ENCODE data around the gene PACSIN2.

Gene PACSIN2

DNA sequence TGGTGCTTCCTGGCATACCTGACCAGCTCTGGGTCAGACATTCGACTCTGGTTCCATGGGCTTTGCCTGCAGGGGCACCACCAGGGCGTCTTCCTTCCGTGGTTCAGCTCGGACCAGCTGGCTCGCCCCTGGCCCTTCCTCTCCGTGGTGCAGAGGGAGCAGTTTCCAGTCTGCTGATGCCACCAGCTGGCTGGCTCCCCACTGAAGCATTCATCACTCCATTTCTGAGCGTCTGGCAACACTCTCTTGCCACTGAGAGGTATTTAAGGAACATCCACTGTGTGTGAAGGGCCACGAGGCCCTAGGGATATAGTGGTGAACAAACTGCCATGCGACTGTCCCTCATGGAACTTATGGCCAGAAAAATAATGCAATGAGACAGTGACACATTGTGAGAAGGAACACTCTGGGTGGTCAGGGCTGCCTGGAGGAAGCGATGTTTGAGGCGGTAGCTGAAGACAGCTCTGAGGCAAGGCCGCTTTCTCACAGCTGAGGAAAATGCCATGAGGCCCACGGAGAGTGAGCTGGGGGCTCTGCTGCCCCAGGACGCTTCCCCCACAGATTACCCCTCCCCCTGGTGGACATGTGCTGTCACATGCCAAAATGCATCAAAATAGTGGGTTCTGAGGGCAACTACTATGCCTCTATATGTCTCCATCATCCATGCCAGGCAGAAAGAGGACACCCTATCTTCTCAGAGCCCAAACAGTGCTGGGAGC is 113.0 kb downstream of the PACSIN2 start:
- DNase-seq: no peak

DNA sequence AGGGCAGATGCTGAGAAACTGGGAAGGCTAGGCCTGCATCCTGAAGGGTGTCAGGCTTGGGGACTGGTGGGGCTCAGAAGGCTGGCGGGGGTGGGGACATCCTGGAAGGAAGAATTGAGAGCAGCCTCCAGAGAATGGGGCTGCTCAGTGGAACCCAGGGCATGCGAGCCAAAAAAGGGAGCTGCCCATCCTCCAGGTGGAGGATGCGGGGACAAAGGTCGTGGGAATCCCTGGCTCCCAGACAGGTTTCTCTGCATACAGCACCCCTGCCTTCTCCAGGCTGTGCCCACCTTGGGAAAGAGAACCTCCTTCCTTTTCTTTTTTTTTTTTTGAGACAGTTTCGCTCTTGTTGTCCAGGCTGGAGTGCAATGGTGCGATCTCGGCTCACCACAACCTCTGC is 117.0 kb downstream of the PACSIN2 start:
- DNase-seq: no peak

DNA sequence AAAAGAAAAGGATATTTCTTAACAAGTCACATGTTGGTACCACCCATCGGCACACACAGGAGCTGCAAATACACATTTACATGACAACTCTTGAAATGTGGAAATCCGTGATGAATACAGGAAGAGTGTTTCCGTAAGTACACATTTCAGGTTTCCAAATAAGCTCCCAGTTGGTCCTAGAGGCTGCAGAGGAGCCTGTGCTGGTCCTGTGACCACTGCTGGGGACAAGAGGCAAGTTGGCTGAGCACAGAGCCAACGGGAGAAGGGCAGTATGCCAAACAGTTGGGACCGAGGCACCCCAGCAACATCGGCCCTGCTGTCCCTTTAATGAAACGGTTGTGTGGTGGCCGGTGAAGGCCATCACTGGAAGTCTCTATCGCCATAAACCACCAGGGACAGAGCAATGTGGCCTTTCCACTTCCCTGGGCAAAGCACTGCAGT is 119.4 kb downstream of the PACSIN2 start:
- no peak for DNase-seq

DNA sequence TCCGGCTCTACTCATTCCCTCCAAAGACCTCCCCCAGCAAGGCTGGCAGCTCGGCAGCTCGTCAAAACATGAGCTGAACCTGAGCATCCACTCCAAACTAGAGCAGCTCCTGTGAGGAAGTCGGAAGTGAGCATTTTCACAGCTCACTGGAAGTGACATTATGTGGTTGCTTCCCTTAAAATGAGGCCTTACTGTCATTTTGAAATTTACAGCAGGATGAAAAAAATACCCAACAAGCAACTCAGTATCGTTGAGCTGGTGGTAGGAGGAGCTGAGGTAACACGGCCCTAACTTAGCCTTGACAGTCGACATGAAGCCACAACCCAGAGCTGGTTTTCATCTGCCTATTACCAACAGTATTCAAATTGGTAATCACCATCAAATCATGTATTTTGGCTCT is 119.9 kb downstream of the PACSIN2 start:
- DNase-seq: no peak

DNA sequence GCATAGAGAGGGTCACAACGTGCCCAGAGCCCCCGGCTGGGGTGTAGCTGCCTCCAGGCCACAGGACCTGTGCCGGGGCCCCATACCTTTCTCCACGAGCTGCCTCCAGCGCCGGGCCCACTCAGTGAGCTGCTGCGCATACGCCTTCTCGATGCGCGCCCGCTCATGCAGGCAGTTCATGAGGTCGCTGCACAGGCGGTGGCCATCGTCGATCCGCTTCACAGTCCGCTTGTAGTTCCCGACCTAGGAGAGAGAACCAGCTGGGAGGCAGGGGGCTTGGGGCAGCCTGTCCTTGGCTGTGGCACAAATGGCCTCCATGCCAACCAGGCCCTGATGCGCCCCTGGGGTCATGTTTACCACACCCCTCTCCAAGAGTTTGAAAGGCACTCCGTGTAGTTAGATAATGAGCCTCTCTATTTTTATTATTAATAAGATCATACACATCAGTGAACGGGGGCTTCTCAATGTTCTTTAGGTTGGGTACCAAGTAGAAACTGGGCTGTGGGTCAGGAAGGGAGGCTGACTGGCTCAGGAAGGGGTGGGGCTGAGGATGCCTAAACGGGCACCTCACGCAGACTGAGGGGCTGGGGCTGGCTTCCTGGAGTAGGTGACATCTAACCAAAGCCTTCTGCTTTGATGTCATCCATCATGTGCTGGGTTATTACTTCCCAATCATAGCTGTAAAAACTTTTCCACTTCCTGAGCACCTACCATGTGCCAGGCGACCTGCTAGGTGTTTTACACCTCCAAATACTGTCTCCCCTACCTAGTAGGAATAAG is 121.4 kb downstream of the PACSIN2 start:
- no peak for DNase-seq

DNA sequence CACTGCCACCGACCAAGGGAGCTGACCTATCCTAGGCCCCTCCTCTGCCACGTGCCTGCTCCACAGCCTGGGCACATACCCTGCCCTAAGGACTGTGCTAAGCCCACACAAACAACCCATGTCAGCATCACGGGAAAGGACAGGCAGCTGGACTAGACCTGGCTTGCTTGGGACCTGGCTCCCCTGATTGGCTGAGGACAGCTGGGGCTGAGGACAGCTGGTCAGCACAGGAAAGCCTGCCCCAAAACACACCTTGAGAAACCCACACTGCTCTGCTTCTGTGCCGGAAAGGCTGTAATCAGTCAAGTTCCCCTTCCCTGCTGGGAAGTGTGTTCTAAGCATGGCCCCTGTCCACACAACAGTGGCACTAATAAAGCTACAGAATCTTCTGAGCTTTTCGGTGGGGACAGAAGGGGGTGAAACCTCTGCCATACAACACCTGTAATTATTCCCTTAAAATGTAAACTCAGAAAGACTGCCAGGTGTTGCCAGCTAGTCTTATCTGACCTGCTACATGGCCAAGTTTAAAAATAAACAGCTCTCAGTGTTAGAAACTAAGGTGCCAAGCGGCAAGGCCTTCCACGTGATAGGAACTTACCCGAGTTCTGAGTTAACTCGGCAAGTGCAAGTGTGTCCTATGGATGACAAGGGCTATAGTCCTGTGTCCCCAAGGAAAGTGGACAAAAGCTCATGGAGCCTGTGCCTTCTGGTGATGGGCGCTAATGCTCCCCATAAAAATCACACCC is 122.2 kb downstream of the PACSIN2 start:
- DNase-seq: no peak

DNA sequence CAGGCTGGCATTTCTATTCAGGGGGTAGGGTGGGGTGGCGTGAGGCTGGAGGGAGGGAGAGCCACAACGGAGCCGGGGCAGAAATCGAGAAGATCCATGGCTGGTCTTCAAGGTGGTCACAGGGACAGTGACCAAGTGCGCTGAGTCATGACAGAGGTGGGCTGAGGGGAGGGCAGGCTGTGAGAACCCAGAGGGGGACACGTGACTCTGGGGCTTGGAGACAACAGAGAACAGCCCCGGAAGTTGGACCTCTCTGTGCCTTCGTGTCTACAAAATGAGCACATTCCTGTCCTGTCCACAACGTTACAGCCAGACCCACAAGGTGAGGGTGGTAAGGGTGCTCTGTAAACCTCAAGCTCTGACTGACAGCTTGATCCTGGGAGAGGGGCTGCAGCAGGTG is 122.8 kb downstream of the PACSIN2 start:
- no peak for DNase-seq

DNA sequence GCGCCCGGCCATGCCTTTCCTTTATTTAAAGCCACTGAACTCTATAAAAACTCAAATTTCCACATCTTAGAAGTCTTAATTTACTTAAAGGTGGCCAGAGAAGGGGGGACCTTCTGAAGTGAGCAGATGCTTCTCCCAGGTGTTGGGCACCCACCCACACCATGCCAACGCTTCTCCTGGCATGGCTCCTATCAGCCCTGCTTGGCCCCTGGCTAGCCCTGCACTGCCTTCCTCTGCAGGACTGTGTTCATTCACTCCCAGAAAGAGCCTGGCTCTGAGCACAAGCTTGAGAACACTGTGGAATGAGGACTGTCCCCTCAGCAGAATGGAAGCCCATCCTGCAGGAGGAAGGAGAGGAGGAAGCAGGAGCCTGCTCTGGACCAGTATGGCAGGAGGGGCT is 123.3 kb downstream of the PACSIN2 start:
- DNase-seq: no peak

DNA sequence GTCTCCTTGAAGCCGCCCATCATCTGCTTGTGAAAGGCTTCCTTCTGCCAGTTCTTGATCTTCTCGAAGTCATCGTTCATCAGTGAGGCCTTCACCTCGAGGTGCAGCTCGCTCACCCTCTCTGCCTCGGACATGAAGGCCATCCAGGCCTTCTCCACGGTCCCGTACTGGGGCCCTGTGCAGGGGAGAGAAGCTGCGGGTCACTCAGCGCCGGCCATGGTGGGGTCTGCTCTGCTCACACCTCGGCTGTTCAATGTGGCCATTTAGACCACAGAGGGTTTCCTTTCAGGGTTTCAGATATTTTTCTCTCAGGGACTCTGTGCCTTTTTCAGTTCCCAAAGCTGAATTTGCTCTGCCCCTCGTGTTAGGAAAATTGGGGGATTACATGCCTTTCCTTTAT is 123.9 kb downstream of the PACSIN2 start:
- DNase-seq: no peak

DNA sequence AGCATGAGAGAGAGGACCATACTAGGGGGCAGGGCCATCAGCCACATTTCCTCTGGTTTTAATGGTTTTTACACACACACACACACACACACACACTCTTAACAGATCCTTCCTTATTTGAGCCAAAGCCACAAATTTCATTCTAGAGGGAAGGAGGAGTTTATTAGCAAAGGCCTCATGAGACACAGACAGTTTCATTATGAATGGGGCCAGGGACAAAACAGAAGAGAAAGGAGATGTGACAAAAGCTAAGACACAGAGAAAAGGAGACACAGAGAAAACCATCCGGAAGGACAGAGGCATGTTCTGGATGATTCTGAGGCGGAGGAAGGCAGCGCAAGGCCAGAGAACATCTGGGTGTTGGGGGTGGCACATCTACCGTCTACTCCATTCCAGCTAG is 125.6 kb downstream of the PACSIN2 start:
- DNase-seq: no peak

DNA sequence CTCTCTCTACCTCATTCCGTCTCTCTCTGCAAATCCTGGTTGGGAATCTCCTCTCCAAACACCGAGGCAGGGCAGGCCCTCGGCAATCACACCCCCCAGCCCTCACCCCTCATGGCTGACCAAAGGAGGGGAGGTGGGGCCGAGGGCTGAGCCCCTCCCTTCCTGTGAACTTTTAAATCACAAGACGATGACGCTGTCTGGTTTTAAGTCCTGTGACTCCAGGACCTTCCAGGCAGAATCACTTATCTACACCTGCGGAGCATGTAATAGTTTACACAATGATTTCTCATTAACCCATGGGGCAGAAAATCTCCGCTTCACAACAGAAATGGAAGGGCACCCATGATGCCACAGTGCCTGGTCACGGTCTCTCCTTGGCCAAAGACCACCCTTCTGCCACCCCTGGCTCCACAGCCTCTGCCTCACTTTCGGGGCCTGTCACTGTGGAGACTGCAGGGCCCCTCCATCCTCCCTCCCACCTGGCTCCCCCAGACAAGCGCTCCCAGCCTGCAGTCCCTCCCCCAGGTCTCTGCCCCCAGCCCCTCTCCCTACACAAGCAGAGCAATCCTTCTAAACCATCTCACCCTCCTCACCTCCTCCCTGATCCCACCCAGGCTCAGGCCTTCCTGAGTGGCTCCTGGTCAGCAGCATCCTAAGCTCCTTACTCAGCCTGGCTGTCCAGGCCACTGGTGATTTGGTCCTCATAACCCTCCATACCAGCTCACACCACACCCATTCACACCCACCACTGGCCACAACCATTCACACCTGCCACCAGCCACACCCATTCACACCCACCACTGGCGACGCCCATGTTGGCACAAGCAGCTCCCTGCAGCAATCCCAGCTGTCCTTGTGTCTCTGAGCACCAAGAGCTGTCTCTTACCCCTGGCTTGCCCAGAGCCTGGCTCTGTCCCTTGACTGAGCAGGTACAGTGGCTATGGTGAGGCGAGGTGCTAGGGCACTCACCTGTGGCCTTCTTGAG is 127.1 kb downstream of the PACSIN2 start:
- no peak for DNase-seq

DNA sequence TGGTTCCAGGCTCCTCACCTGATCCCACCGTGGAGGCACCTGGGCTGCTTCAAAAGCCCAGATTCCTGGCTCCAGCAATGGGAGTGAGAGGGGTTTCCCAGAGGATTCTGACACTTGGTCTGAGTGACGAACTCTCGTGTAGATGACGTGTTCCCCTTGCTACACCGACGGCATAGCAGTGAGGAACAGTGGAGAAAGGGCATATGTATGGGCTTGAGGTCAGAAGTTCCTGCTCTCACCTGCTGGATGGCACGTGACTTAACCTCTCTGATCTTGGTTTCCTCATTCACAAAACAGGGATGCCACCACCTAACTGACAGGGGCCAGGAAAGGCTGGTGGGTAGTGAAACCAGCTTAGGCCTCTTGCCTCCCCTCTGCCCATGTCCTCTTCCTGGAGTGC is 127.8 kb downstream of the PACSIN2 start:
- no peak for DNase-seq

DNA sequence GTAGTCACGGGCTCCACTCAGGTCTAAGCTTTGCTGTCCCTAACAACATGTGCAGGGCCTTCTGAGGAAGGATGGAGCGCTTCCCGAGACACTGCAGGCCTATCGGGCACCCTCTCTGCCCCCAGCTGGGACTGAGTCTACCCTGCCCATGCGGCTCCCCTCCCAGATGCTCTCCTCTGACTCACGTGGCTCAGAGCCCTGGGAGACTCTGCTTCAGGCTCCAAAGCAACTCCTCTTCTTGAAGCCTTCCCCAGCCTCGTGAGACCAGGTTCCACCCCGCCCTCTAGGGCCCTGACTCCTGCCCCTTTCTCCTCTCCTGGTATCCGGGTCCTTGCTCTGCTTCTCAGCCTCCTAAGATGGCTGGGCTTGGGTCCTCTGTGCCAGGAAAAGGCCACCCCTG is 129.5 kb downstream of the PACSIN2 start:
- no peak for DNase-seq

DNA sequence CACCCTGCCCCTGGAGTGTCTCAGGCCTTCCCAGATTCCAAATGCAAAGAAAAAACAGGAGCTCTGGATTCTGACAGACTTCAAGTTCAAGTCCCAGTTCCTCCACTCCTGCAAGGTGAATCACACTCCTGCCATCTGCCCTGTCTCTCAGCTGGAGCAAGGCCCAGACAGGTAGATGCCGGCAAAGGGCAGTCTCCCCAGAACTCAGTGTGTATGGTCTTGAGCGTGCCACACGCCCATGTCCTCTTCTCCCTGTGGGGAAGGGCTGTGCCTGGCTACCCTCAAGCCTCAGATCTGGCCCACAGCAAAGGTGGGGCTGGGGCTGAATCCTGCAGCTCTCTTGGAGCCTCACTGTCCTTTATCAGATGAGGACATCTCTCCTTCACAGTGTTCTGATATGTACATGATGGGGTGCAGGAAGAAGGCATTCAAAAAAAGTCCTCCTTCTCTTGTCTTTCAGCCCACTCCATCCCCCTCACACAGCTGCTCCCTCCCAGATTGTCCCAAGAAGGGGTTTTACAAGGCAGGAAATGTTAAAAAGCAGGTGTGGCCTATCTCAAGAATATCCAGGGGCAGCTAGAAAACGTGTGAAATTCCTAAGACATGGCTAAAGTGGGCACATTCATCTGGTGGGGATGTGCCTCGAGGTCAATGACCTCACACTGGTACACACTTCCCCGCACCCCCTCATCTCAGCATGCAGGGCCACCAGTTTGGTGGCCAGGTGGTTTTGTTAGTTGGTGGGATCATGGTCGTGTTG is 130.2 kb downstream of the PACSIN2 start:
- DNase-seq: no peak

DNA sequence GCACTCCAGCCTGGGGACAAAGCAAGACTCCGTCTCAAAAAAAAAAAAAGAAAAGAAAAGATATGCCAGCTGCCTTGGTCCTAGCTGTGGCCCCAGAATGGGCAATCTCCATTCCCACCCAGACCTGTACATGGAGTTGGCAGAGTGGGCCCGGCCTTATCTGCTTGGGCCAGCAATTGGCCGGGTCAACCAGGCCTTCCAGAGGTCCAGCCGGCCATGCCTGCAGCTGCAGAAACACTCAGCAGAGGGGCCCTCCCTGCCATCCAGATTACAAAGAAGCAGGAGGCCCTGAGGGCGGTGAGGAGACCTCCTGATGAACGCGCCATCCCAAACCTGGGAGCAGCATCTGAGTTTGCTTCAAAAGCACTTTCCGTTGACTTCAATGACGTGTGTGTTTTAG is 131.0 kb downstream of the PACSIN2 start:
- no peak for DNase-seq

DNA sequence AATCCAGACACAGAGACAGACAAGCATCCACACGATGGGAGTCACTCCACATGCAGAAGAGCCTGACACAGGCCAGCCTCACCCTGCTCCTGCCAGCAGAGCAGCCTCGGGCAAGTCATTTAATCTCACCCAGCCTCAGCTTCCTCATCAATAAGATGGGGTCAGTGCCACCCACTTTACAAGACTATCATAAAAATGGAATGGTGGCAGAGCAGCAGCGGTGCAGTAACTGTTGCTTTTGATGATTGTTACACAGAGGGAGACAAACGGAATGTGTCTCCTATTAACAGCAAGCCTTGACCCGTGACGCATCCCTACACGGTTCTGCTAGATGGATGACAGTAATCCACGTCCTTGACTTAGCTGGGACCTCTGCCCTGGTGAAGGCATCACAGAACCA is 131.8 kb downstream of the PACSIN2 start:
- no peak for DNase-seq

DNA sequence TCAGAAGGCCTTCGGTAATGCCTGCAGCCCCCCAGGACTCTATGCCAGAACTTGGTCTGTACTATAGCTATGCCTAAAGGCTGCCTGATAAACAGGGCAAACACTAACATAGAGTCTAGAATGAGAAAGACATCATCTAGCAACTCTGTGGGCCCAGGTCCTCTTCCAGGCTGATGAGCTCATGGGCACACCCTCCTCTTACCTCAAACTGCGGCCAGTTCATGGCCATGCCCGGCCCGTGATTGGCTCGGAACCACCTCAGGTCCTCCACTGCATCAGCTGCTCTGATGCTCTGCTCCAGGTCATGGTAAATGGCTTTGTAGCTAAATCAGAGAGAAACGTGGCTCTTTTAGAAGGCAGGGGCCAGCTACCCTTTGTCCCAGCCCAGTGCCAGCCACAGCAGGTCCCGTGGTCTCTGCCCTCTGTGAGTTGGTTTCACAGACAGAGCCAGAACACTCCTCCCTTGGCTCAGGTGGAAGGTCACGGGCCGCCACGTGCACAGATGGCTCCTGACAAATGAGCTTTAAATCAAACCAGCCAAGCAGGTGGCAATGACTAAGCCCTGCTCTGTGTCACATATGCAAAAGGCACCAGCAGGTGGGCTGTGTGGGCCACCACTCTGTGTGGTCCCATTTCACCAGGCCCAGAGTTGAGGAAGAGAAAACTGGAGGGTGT is 132.8 kb downstream of the PACSIN2 start:
- DNase-seq: no peak

DNA sequence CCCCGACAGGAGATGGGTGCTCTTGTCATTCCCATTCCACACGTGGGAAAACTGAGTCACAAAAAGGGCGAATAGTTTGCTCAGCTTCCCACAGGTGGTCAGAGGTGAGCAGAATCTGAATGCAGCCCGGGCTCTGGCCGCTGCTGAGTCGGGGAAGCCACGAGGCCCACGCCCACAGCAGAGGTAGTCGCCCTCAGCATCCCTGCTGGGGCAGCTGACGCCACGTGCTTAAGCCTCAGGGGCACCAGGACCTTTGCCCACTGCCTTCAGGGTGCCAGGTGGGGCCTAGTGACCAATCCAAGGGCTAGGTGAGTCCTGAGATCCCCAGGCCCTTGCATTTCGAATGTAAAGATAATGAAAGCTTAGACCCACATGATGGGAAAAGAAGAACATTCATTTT is 133.7 kb downstream of the PACSIN2 start:
- no peak for DNase-seq

DNA sequence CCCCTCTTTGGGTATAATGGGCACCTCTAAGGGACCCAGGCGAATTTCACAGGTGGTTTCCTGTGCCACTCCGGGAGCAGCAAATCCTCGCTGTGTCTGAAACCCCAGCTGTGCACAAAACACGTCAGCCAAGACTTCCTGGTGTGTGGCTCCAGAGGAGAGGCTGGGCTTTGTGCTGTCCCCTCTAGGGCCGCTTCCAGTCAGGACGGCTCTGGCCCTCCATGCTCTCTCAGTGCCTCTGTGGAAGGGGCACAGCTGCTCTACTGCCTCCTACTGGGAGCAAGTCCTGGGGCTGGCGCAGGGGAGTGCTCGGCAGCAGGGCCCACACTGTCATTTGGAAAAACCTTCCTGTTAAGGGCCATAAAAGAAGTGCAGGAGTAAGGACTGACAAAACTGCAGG is 134.1 kb downstream of the PACSIN2 start:
- DNase-seq: no peak

DNA sequence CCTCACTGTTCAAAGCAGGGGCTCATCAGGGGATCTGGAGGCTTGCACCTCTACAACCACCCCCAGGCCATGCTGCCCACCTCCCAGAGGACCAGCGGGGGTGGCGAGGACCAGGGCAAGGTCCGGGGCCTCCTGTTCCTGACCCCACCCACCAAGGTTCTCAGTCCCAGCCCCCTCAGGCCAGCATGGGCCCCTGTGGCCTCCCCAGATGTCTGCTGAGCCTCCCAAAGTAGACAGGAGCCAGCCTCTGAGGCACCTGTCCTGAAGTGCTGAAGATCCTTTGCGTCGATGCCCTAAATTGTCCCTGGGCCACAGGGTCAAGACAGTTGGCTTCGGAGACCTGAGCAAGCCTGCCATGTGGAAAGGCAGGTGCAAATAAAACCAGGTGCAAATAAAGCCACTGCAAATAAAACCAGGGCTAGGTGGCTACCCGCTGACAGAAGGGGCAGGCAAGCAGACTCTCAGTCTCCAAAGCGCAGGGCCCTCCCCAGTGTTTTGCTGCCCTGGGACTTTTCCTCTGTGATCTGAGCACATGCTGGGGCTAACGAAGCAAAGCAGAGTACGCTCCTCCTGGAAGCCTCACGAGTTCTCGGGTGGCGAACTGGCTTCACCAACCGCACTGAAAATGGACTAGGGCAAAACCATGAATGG is 135.5 kb downstream of the PACSIN2 start:
- no peak for DNase-seq
